Measurements from ENCODE around the gene LIG4.

DNA sequence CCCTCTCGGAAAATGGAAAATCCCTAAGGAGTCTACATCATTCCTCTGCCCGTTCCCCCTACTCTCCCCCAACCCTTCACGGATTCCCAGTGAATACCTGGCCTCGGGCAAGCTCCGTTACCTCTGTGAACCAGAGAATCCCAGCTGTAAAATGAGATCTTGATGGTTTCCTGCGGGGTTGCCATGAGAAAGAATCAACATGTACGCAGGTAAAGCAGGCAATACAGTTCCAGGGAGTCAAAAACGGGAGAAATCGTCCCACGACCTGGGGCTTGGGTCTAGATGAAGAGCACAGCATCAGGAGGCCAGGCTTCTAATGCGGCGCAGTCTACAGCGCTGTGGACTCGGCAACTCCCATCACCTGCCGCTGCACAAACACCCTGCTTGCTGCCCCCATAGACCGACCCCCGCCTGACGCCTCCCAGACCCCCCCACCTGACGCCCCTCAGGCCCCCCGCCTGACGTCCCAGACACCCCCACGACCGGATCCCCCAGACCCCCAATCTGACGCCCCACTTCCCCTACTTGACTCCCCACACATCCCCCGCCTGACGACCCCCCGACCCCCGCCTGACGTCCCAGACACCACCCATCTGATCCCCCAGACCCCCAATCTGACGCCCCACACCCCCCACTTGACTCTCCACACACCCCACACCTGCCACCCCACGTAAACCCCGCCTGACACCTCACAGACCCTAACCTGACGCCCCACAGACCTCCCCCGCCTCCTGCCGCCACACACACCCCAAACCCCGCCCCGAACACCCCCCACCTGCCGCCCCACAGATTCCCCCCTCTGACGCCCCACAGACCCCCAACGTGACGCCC lies 680 bp downstream of the LIG4 start:
- TF ChIP-seq CTCF (IDR thresholded peaks at IDR 0.05): no peak
- TF ChIP-seq POLR2A (IDR thresholded peaks at IDR 0.05): no peak
- TF ChIP-seq POLR2AphosphoS5 (IDR thresholded peaks at IDR 0.05; ENCODE audit: insufficient read depth in 1 of 2, low read depth in 1 of 2): no peak

Measured in vagina (tissue), 2 donors.